ENCODE data around the gene PLD1.
"Not testable (repeated sequence)": the region's sequence is repeated elsewhere in the genome, so short reads cannot be mapped to it uniquely, and the experiment has no call there.

The PLD1 gene

GRCh38 chr3:171703144-171703543 lies 107.1 kb downstream of the PLD1 start:
- DNase-seq (ENCODE audit: low spot score) (no peak), FAIRE-seq (no peak)

GRCh38 chr3:171700653-171701052 lies 109.6 kb downstream of the PLD1 start:
- DNase-seq (ENCODE audit: low spot score), result no peak
- FAIRE-seq, result no peak

- DNase-seq (ENCODE audit: low spot score), result no peak
- FAIRE-seq, result no peak
These were observed 110.1 kb downstream of the PLD1 start for GRCh38 chr3:171700157-171700556.

GRCh38 chr3:171699601-171700000 lies 110.7 kb downstream of the PLD1 start:
- FAIRE-seq (no peak), DNase-seq (ENCODE audit: low spot score) (no peak)

- FAIRE-seq, result no peak
- no peak for DNase-seq (ENCODE audit: low spot score)
These were observed 113.5 kb downstream of the PLD1 start for GRCh38 chr3:171696805-171697204.

- no peak for FAIRE-seq
- DNase-seq (ENCODE audit: low spot score), result no peak
These were observed 114.9 kb downstream of the PLD1 start for GRCh38 chr3:171695426-171695825.

- DNase-seq (ENCODE audit: low spot score), result no peak
These were observed 115.4 kb downstream of the PLD1 start for GRCh38 chr3:171694888-171695287.

GRCh38 chr3:171692551-171692950 lies 117.7 kb downstream of the PLD1 start:
- FAIRE-seq; DNase-seq (ENCODE audit: low spot score): not testable (repeated sequence)

More at GRCh38 chr3:171694888-171695287, 115.4 kb downstream of the PLD1 start:
- FAIRE-seq, result no peak

- no peak for DNase-seq (ENCODE audit: low spot score)
- no peak for FAIRE-seq
These were observed 118.8 kb downstream of the PLD1 start for GRCh38 chr3:171691485-171691884.

GRCh38 chr3:171690281-171690680 lies 120.0 kb downstream of the PLD1 start:
- DNase-seq (ENCODE audit: low spot score) (no peak), FAIRE-seq (no peak)

- FAIRE-seq (no peak), DNase-seq (ENCODE audit: low spot score) (no peak)
These were observed 121.7 kb downstream of the PLD1 start for GRCh38 chr3:171688593-171688992.

- DNase-seq (ENCODE audit: low spot score) (no peak), FAIRE-seq (no peak)
These were observed 122.3 kb downstream of the PLD1 start for GRCh38 chr3:171688002-171688401.

- FAIRE-seq (no peak), DNase-seq (ENCODE audit: low spot score) (no peak)
These were observed 122.7 kb downstream of the PLD1 start for GRCh38 chr3:171687581-171687980.

- DNase-seq (ENCODE audit: low spot score), result no peak
- FAIRE-seq, result no peak
These were observed 123.2 kb downstream of the PLD1 start for GRCh38 chr3:171687064-171687463.

- DNase-seq (ENCODE audit: low spot score) (no peak), FAIRE-seq (no peak)
These were observed 125.0 kb downstream of the PLD1 start for GRCh38 chr3:171685116-171685895.

- DNase-seq (ENCODE audit: low spot score) (no peak), FAIRE-seq (no peak)
These were observed 126.1 kb downstream of the PLD1 start for GRCh38 chr3:171684221-171684620.

- FAIRE-seq, result no peak
- DNase-seq (ENCODE audit: low spot score), result no peak
These were observed 127.5 kb downstream of the PLD1 start for GRCh38 chr3:171682743-171683142.

- DNase-seq (ENCODE audit: low spot score), result no peak
- FAIRE-seq, result no peak
These were observed 129.4 kb downstream of the PLD1 start for GRCh38 chr3:171680726-171681411.

- FAIRE-seq (no peak), DNase-seq (ENCODE audit: low spot score) (no peak)
These were observed 131.3 kb downstream of the PLD1 start for GRCh38 chr3:171678971-171679492.

GRCh38 chr3:171677706-171678105 lies 132.6 kb downstream of the PLD1 start:
- FAIRE-seq (no peak), DNase-seq (ENCODE audit: low spot score) (no peak)

GRCh38 chr3:171676601-171677175 lies 133.6 kb downstream of the PLD1 start:
- DNase-seq (ENCODE audit: low spot score) (no peak), FAIRE-seq (no peak)

GRCh38 chr3:171673951-171674350 lies 136.3 kb downstream of the PLD1 start:
- FAIRE-seq (no peak), DNase-seq (ENCODE audit: low spot score) (no peak)
